Nephron (organoid): ENCODE results near the gene GPRC5A.

ENCODE experiments used
- H3K27ac Mint-ChIP-seq, 3 experiments: 2 replicates each; pipeline ENCODE4 v1.8.0; 2020; ENCODE audit warnings: mixed read lengths in 3 of 3, mild to moderate bottlenecking in 2 of 3, moderate library complexity in 1 of 3
- H3K27me3 Mint-ChIP-seq: 2 replicates; pipeline ENCODE4 v1.8.0; 2021; ENCODE audit warnings: low read depth, mild to moderate bottlenecking, moderate library complexity, mixed read lengths
- H3K36me3 Mint-ChIP-seq: 2 replicates; pipeline ENCODE4 v1.8.0; 2020; ENCODE audit warnings: low read depth, mixed read lengths
- H3K4me1 Mint-ChIP-seq: 2 replicates; pipeline ENCODE4 v1.8.0; 2020; ENCODE audit warnings: mixed read lengths
- H3K4me3 Mint-ChIP-seq, 3 experiments: 2 replicates each; pipeline ENCODE4 v1.8.0; 2020; ENCODE audit warnings: mild to moderate bottlenecking in 3 of 3, mixed read lengths in 3 of 3, moderate library complexity in 2 of 3
- H3K9me3 Mint-ChIP-seq: 2 replicates; pipeline ENCODE4 v1.8.0; 2020; ENCODE audit warnings: mixed read lengths
- CTCF ChIP-seq, 3 experiments: fragments of 200-600 bp; sonication (generic); IDR thresholded peaks; one replicate each; pipeline ENCODE4 v1.5.0; 2021; ENCODE audit warnings: antibody characterized with exemption in 3 of 3; ENCODE audit not compliant: unreplicated experiment in 3 of 3

Gene GPRC5A

GRCh38 chr12:12951504-12951903 is 60.1 kb downstream of the GPRC5A start:
- no peak overlapping the region for H3K27ac Mint-ChIP-seq
- H3K4me3 Mint-ChIP-seq, result no peak overlapping the region
- H3K9me3 Mint-ChIP-seq, result peaks cover 2% of the 10 kb centered on the region
- no peaks in the 10 kb centered on the region for H3K27me3 Mint-ChIP-seq
- H3K4me1 Mint-ChIP-seq, result peaks cover 3% of the 10 kb centered on the region
- no peak for TF ChIP-seq CTCF (IDR thresholded peaks at IDR 0.05; ENCODE audit: unreplicated experiment in 3 of 3)
- H3K36me3 Mint-ChIP-seq, result peaks cover 4% of the 10 kb centered on the region

- H3K4me1 Mint-ChIP-seq, result peaks cover 3% of the 10 kb centered on the region
- no peak within 1 kb of the TSS for H3K4me3 Mint-ChIP-seq
- no peak within 1 kb of the TSS for H3K27ac Mint-ChIP-seq
- H3K9me3 Mint-ChIP-seq, result peaks cover 2% of the 10 kb centered on the region
- peaks cover 4% of the 10 kb centered on the region for H3K36me3 Mint-ChIP-seq
- TF ChIP-seq CTCF (IDR thresholded peaks at IDR 0.05; ENCODE audit: unreplicated experiment in 3 of 3), result no peak
- no peaks in the 10 kb centered on the region for H3K27me3 Mint-ChIP-seq
These were observed 60.7 kb downstream of the GPRC5A start, which contains the start of gene GPRC5D for GRCh38 chr12:12952036-12952435. GPRC5D (minus strand) TSS chr12:12952170; CDS start chr12:12950384, 1,786 bp downstream.

- Mint-ChIP-seq H3K4me3 (no peak overlapping the region), H3K27me3 (no peaks in the 10 kb centered on the region), H3K9me3 (peaks cover 2% of the 10 kb centered on the region), H3K4me1 (peaks cover 3% of the 10 kb centered on the region), H3K36me3 (peaks cover 4% of the 10 kb centered on the region), H3K27ac (peak overlapping the region; percentile 35 to 80 (median 60))
- TF ChIP-seq CTCF (IDR thresholded peaks at IDR 0.05; ENCODE audit: unreplicated experiment in 3 of 3), result no peak
These were observed 63.0 kb downstream of the GPRC5A start for GRCh38 chr12:12954356-12954755.

- Mint-ChIP-seq H3K27me3 (no peaks in the 10 kb centered on the region), H3K27ac (peak overlapping the region; percentile 35 to 80 (median 60)), H3K9me3 (peaks cover 2% of the 10 kb centered on the region), H3K36me3 (no peaks in the 10 kb centered on the region), H3K4me1 (peaks cover 3% of the 10 kb centered on the region), H3K4me3 (no peak overlapping the region)
- no peak for TF ChIP-seq CTCF (IDR thresholded peaks at IDR 0.05; ENCODE audit: unreplicated experiment in 3 of 3)
These were observed 63.7 kb downstream of the GPRC5A start for GRCh38 chr12:12954878-12955625.

- H3K4me1 Mint-ChIP-seq, result peaks cover 8% of the 10 kb centered on the region
- H3K36me3 Mint-ChIP-seq, result no peaks in the 10 kb centered on the region
- no peak overlapping the region for H3K4me3 Mint-ChIP-seq
- TF ChIP-seq CTCF (IDR thresholded peaks at IDR 0.05; ENCODE audit: unreplicated experiment in 3 of 3), result no peak
- no peak overlapping the region for H3K27ac Mint-ChIP-seq
- no peaks in the 10 kb centered on the region for H3K27me3 Mint-ChIP-seq
- H3K9me3 Mint-ChIP-seq, result no peaks in the 10 kb centered on the region
These were observed 67.5 kb downstream of the GPRC5A start for GRCh38 chr12:12958886-12959285.
